ENCODE results near the gene DNAJB1. TPM values are rescaled to one million over a fixed set of nuclear protein-coding genes. Genes with fewer than 3 reads are reported as not detected.

DNAJB1 gene
- total and polyA plus RNA-seq, 2 of the 13 experiments (the other 11 are each of a cell fraction or from before 2014, with no cell fraction given) = 87.5 to 97.3 TPM

DNA sequence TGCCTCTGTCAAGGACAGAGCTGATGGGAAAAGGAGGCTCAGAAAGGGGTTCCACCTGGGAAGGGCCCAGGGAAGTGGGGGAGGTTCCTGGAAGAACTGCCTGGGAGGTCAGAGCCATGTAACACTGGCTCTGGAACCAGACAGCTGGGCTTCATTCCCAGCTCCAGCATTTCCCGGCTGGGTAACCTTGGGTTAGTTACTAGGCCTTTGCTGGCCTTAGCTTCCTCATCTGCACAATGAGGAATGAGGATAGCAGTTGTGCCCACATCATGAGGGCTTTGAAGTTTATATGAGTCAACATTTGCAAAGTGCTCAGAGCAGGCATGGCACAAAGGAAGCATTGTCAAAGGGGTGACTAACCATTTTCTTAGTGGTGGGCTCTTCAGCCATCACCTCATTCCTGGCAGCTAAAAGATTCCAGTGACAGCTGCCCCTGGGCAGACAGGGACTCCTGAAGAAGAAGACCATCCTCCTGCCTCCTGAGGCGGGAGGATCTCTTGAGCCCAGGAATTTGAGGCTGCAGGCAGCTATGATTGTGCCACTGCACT, 1.7 kb upstream of the DNAJB1 start (continued):
- TF ChIP-seq, protein P1, sequence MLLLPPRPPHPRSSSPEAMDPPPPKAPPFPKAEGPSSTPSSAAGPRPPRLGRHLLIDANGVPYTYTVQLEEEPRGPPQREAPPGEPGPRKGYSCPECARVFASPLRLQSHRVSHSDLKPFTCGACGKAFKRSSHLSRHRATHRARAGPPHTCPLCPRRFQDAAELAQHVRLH (CRISPR knock-in tag; IDR thresholded peaks at IDR 0.05; ENCODE audit: borderline replicate concordance, low read depth) = peak; percentile 77; the same call in 1 of the 2 replicates
- TF ChIP-seq CHCHD3 (CRISPR knock-in tag; IDR thresholded peaks at IDR 0.05) (no peak), PITX1 (CRISPR knock-in tag; IDR thresholded peaks at IDR 0.05) (peak; percentile 39; the same call in 1 of the 2 replicates), NR2F2 (IDR thresholded peaks at IDR 0.05; ENCODE audit: borderline replicate concordance, low read depth) (0 out of 2 replicates have a peak, but pooled peaks have one; percentile 40), FOXJ3 (CRISPR knock-in tag; IDR thresholded peaks at IDR 0.05; ENCODE audit: borderline replicate concordance) (0 out of 2 replicates have a peak, but pooled peaks have one; percentile 7), ZNF121 (CRISPR knock-in tag; IDR thresholded peaks at IDR 0.05) (no peak), ZNF282 (IDR thresholded peaks at IDR 0.05; ENCODE audit: partially characterized antibody) (no peak), RARA (CRISPR knock-in tag; IDR thresholded peaks at IDR 0.05) (peak; percentile 86), ZSCAN20 (CRISPR knock-in tag; IDR thresholded peaks at IDR 0.05; ENCODE audit: borderline replicate concordance) (no peak), GABPA (IDR thresholded peaks at IDR 0.05; ENCODE audit: low read depth, low read length) (no peak), GABPA (CRISPR knock-in tag; IDR thresholded peaks at IDR 0.05; ENCODE audit: low read depth) (peak; percentile 40), ONECUT2 (CRISPR knock-in tag; IDR thresholded peaks at IDR 0.05) (no peak), SP5 (CRISPR knock-in tag; IDR thresholded peaks at IDR 0.05; ENCODE audit: borderline replicate concordance, low read depth) (peak; percentile 49; the same call in 1 of the 2 replicates), KDM5A (IDR thresholded peaks at IDR 0.05; ENCODE audit: borderline replicate concordance, low read length) (no peak), SP4 (CRISPR knock-in tag; IDR thresholded peaks at IDR 0.05) (no peak), DNMT1 (CRISPR knock-in tag; IDR thresholded peaks at IDR 0.05) (no peak), NFE2L1 (CRISPR knock-in tag; IDR thresholded peaks at IDR 0.05; ENCODE audit: borderline replicate concordance) (no peak), TCF7L2 (IDR thresholded peaks at IDR 0.05; ENCODE audit: low read depth, low read length) (peak; percentile 54; the same call in 1 of the 2 replicates), TSC22D2 (CRISPR knock-in tag; IDR thresholded peaks at IDR 0.05; ENCODE audit: borderline replicate concordance) (0 out of 2 replicates have a peak, but pooled peaks have one; percentile 69)
- TF ChIP-seq, protein P2, sequence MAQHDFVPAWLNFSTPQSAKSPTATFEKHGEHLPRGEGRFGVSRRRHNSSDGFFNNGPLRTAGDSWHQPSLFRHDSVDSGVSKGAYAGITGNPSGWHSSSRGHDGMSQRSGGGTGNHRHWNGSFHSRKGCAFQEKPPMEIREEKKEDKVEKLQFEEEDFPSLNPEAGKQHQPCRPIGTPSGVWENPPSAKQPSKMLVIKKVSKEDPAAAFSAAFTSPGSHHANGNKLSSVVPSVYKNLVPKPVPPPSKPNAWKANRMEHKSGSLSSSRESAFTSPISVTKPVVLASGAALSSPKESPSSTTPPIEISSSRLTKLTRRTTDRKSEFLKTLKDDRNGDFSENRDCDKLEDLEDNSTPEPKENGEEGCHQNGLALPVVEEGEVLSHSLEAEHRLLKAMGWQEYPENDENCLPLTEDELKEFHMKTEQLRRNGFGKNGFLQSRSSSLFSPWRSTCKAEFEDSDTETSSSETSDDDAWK (CRISPR knock-in tag; IDR thresholded peaks at IDR 0.05) = no peak
- TF ChIP-seq, protein P3, sequence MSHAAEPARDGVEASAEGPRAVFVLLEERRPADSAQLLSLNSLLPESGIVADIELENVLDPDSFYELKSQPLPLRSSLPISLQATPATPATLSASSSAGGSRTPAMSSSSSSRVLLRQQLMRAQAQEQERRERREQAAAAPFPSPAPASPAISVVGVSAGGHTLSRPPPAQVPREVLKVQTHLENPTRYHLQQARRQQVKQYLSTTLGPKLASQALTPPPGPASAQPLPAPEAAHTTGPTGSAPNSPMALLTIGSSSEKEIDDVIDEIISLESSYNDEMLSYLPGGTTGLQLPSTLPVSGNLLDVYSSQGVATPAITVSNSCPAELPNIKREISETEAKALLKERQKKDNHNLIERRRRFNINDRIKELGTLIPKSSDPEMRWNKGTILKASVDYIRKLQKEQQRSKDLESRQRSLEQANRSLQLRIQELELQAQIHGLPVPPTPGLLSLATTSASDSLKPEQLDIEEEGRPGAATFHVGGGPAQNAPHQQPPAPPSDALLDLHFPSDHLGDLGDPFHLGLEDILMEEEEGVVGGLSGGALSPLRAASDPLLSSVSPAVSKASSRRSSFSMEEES (CRISPR knock-in tag; IDR thresholded peaks at IDR 0.05) = peak; percentile 91
- TF ChIP-seq, protein P4, sequence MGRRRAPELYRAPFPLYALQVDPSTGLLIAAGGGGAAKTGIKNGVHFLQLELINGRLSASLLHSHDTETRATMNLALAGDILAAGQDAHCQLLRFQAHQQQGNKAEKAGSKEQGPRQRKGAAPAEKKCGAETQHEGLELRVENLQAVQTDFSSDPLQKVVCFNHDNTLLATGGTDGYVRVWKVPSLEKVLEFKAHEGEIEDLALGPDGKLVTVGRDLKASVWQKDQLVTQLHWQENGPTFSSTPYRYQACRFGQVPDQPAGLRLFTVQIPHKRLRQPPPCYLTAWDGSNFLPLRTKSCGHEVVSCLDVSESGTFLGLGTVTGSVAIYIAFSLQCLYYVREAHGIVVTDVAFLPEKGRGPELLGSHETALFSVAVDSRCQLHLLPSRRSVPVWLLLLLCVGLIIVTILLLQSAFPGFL (CRISPR knock-in tag; IDR thresholded peaks at IDR 0.05) = no peak
- TF ChIP-seq, protein P5, sequence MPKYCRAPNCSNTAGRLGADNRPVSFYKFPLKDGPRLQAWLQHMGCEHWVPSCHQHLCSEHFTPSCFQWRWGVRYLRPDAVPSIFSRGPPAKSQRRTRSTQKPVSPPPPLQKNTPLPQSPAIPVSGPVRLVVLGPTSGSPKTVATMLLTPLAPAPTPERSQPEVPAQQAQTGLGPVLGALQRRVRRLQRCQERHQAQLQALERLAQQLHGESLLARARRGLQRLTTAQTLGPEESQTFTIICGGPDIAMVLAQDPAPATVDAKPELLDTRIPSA (CRISPR knock-in tag; IDR thresholded peaks at IDR 0.05; ENCODE audit: borderline replicate concordance) = no peak
- TF ChIP-seq, protein P6, sequence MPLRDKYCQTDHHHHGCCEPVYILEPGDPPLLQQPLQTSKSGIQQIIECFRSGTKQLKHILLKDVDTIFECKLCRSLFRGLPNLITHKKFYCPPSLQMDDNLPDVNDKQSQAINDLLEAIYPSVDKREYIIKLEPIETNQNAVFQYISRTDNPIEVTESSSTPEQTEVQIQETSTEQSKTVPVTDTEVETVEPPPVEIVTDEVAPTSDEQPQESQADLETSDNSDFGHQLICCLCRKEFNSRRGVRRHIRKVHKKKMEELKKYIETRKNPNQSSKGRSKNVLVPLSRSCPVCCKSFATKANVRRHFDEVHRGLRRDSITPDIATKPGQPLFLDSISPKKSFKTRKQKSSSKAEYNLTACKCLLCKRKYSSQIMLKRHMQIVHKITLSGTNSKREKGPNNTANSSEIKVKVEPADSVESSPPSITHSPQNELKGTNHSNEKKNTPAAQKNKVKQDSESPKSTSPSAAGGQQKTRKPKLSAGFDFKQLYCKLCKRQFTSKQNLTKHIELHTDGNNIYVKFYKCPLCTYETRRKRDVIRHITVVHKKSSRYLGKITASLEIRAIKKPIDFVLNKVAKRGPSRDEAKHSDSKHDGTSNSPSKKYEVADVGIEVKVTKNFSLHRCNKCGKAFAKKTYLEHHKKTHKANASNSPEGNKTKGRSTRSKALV (CRISPR knock-in tag; IDR thresholded peaks at IDR 0.05) = no peak
- TF ChIP-seq, protein P7, sequence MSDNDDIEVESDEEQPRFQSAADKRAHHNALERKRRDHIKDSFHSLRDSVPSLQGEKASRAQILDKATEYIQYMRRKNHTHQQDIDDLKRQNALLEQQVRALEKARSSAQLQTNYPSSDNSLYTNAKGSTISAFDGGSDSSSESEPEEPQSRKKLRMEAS (IDR thresholded peaks at IDR 0.05) = peak; percentile 74
